A673 (cell line): ENCODE data around the gene CARHSP1.

Source experiments
- CTCF ChIP-seq: fragments of 300-800, 200-600 bp; sonication (generic); conservative IDR thresholded peaks from 2 replicates; pipeline ENCODE4 v1.5.1; 2017; ENCODE audit warnings: low read depth, mild to moderate bottlenecking, antibody characterized with exemption, low read length, moderate library complexity, mixed read lengths
- EZH2 ChIP-seq: fragments of 200-600 bp; sonication (generic); IDR thresholded peaks from 2 replicates; pipeline ENCODE4 v1.6.1; 2017; ENCODE audit warnings: borderline replicate concordance, low read depth, mild to moderate bottlenecking, mixed read lengths, antibody characterized with exemption, low read length; ENCODE audit not compliant: poor library complexity, severe bottlenecking

- peak; percentile 43 for TF ChIP-seq CTCF
- TF ChIP-seq EZH2 = no peak
Measured at GRCh38 chr16:8855051-8855786, 13.6 kb downstream of the CARHSP1 start.
